IMR-90 (cell line): ENCODE data around the gene TOMM20. TPM values are rescaled to one million over a fixed set of nuclear protein-coding genes. Genes with fewer than 3 reads are reported as not detected.

ENCODE experiments used
- ATAC-seq: fragments of 200-7000 bp; cut with Tn5 transposase; 2 replicates; pipeline ENCODE4 v1.9.1; 2020; ENCODE audit warnings: low read depth, mild to moderate bottlenecking, moderate library complexity
- BruUV-seq: library from RNA; stranded (reverse); fragments of 400-500 nt; replicated peaks from 2 replicates; lab custom pipeline; 2021; lab: Mats Ljungman, UMichigan
- CTCF ChIA-PET: fragments of 300-600 bp; formaldehyde crosslinking; extraction: SDS; loops from one replicate; lab custom pipeline; 2021; ENCODE audit warnings: antibody characterized with exemption; lab: Yijun Ruan, JAX
- POLR2A ChIA-PET: fragments of 300-600 bp; sonication (Branson Sonifier 250); formaldehyde crosslinking; loops from one replicate; lab custom pipeline; 2022; ENCODE audit warnings: antibody characterized with exemption; ENCODE audit not compliant: unreplicated experiment; lab: Charles Lee
- DNase-seq: peaks from one replicate; pipeline ENCODE4 v3.0.0; 2013
- H2AFZ ChIP-seq: replicated peaks from 2 replicates; pipeline ENCODE3; 2013; ENCODE audit warnings: low read length, mild to moderate bottlenecking; ENCODE audit not compliant: poor library complexity
- H2AK5ac ChIP-seq: 2 replicates; pipeline ENCODE4 v1.6.1; 2013; ENCODE audit warnings: low read depth, low read length, inconsistent platforms
- H2AK9ac ChIP-seq: replicated peaks from 2 replicates; pipeline ENCODE3; 2013; ENCODE audit warnings: mild to moderate bottlenecking, low read depth, low read length, moderate library complexity; ENCODE audit not compliant: poor library complexity
- H2BK120ac ChIP-seq: 2 replicates; pipeline ENCODE4 v1.6.1; 2013; ENCODE audit warnings: low read depth, low read length, inconsistent platforms
- H2BK15ac ChIP-seq: 3 replicates; pipeline ENCODE4 v1.6.1; 2013; ENCODE audit warnings: low read depth, low read length, inconsistent platforms
- H2BK20ac ChIP-seq: 2 replicates; pipeline ENCODE4 v1.6.1; 2013; ENCODE audit warnings: low read depth, mild to moderate bottlenecking, inconsistent platforms, low read length, moderate library complexity
- H2BK5ac ChIP-seq: 2 replicates; pipeline ENCODE4 v1.6.1; 2013; ENCODE audit warnings: mild to moderate bottlenecking, low read depth, low read length, inconsistent platforms; ENCODE audit not compliant: poor library complexity, severe bottlenecking
- H3K14ac ChIP-seq: replicated peaks from 2 replicates; pipeline ENCODE4 v1.6.1; 2013; ENCODE audit warnings: low read depth, low read length, inconsistent platforms
- H3K18ac ChIP-seq: 2 replicates; pipeline ENCODE4 v1.6.1; 2013; ENCODE audit warnings: low read depth, low read length, control low read depth
- H3K23ac ChIP-seq: 2 replicates; pipeline ENCODE4 v1.6.1; 2013; ENCODE audit warnings: low read depth, low read length, inconsistent platforms
- H3K27ac ChIP-seq: 2 replicates; pipeline ENCODE4 v1.5.1; 2013; ENCODE audit warnings: mild to moderate bottlenecking, control low read depth, low read length; ENCODE audit not compliant: insufficient read depth
- H3K27me3 ChIP-seq: 2 replicates; pipeline ENCODE4 v1.6.1; 2013; ENCODE audit warnings: low read length; ENCODE audit not compliant: control insufficient read depth, insufficient read depth
- H3K36me3 ChIP-seq: 2 replicates; pipeline ENCODE4 v1.6.1; 2013; ENCODE audit warnings: low read length, mixed read lengths; ENCODE audit not compliant: control insufficient read depth, insufficient read depth
- H3K4ac ChIP-seq: 2 replicates; pipeline ENCODE4 v1.6.1; 2013; ENCODE audit warnings: low read depth, low read length, inconsistent platforms
- H3K4me1 ChIP-seq: 2 replicates; pipeline ENCODE4 v1.6.1; 2013; ENCODE audit warnings: low read length, mixed read lengths; ENCODE audit not compliant: control insufficient read depth, insufficient read depth
- H3K4me2 ChIP-seq: 2 replicates; pipeline ENCODE4 v1.6.1; 2013; ENCODE audit warnings: low read depth, mild to moderate bottlenecking, control low read depth, low read length, moderate library complexity
- H3K4me3 ChIP-seq: 2 replicates; pipeline ENCODE4 v1.5.1; 2013; ENCODE audit warnings: low read depth, mild to moderate bottlenecking, control low read depth, low read length, moderate library complexity; ENCODE audit not compliant: insufficient read depth
- H3K56ac ChIP-seq: 2 replicates; pipeline ENCODE4 v1.6.1; 2013; ENCODE audit warnings: low read length, inconsistent platforms; ENCODE audit not compliant: insufficient read depth; ENCODE audit errors: extremely low read depth
- H3K79me1 ChIP-seq, 2 experiments: 2 replicates each; pipeline ENCODE4 v1.6.1; 2013; ENCODE audit warnings: low read length in 2 of 2, inconsistent platforms in 1 of 2, low read depth in 1 of 2
- H3K9ac ChIP-seq: 2 replicates; pipeline ENCODE4 v1.6.1; 2013; ENCODE audit warnings: low read depth, low read length, control low read depth
- H3K9me1 ChIP-seq: 2 replicates; pipeline ENCODE4 v1.6.1; 2013; ENCODE audit warnings: low read length, inconsistent platforms; ENCODE audit not compliant: insufficient read depth
- H3K9me3 ChIP-seq: 2 replicates; pipeline ENCODE4 v1.6.1; 2013; ENCODE audit warnings: low read length; ENCODE audit not compliant: control insufficient read depth, insufficient read depth
- H4K20me1 ChIP-seq: 2 replicates; pipeline ENCODE4 v1.6.1; 2013; ENCODE audit warnings: low read length, inconsistent platforms; ENCODE audit not compliant: insufficient read depth
- H4K5ac ChIP-seq: 2 replicates; pipeline ENCODE4 v1.6.1; 2013; ENCODE audit warnings: mild to moderate bottlenecking, low read depth, low read length, control low read depth
- H4K8ac ChIP-seq, 2 experiments: 2 replicates each; pipeline ENCODE4 v1.6.1; 2013; ENCODE audit warnings: low read depth in 2 of 2, low read length in 2 of 2, control low read depth in 1 of 2, inconsistent platforms in 1 of 2
- H4K91ac ChIP-seq: 2 replicates; pipeline ENCODE4 v1.6.1; 2013; ENCODE audit warnings: low read depth, low read length, inconsistent platforms; ENCODE audit not compliant: insufficient read depth
- FOS ChIP-seq: fragments of 150-350 bp; IDR thresholded peaks from 2 replicates; pipeline ENCODE4 v1.6.1; 2016; ENCODE audit warnings: low read depth, low read length
- MAFK ChIP-seq: IDR thresholded peaks from 2 replicates; pipeline ENCODE4 v1.6.1; 2012; ENCODE audit warnings: low read depth, low read length, improper control_type of control experiment
- MAZ ChIP-seq: IDR thresholded peaks from 2 replicates; pipeline ENCODE4 v1.6.1; 2012; ENCODE audit warnings: low read depth, mild to moderate bottlenecking, low read length, improper control_type of control experiment, moderate library complexity, borderline replicate concordance
- RCOR1 ChIP-seq: IDR thresholded peaks from 2 replicates; pipeline ENCODE4 v1.6.1; 2012; ENCODE audit warnings: mild to moderate bottlenecking, low read length, improper control_type of control experiment; ENCODE audit not compliant: insufficient replicate concordance
- WGBS, 2 experiments: methylation state at CpG; one replicate each; pipeline versions ENCODE4 v1.1.5 to v1.1.7; 2013; ENCODE audit warnings: missing lambda C conversion rate in 2 of 2; ENCODE audit not compliant: insufficient read length in 1 of 2; ENCODE audit errors: extremely low coverage in 2 of 2; 5-methylcytosine and 5-hydroxymethylcytosine counted together
- dilution Hi-C: fragments of 300-500 bp; cut with HindIII; formaldehyde crosslinking; loops from one replicate; pipeline ENCODE4 v1.14.3; 2018; ENCODE audit warnings: low sequenced_read_pairs; ENCODE audit not compliant: unreplicated experiment
- in situ Hi-C: fragments of 300-500 bp; cut with MboI; formaldehyde crosslinking; loops from 3 replicates; pipeline ENCODE4 v1.14.3; 2019; ENCODE audit warnings: low sequenced_read_pairs, inconsistent platforms, mixed read lengths
- intact Hi-C: fragments of 100-400 bp; cut with micrococcal nuclease; formaldehyde crosslinking; loops from 2 replicates; pipeline ENCODE4 v1.10.0; 2022
- polyA plus RNA-seq, 3 experiments: library from polyadenylated mRNA; depleted of rRNA; stranded (reverse); fragments of >200 nt; gene quantifications; 2 replicates each; pipeline ENCODE4 v1.2.3, GENCODE V29; 2012; ENCODE audit warnings: low replicate concordance in 1 of 3
- total RNA-seq: library from RNA; depleted of rRNA; stranded (reverse); fragments of >200 nt; gene quantifications from 2 replicates; pipeline ENCODE4 v1.2.3, GENCODE V29; 2012

The TOMM20 gene
- total and polyA plus RNA-seq, 2 of the 4 experiments (the other 2 are of a cell fraction) = 75.3 to 84.4 TPM

DNA sequence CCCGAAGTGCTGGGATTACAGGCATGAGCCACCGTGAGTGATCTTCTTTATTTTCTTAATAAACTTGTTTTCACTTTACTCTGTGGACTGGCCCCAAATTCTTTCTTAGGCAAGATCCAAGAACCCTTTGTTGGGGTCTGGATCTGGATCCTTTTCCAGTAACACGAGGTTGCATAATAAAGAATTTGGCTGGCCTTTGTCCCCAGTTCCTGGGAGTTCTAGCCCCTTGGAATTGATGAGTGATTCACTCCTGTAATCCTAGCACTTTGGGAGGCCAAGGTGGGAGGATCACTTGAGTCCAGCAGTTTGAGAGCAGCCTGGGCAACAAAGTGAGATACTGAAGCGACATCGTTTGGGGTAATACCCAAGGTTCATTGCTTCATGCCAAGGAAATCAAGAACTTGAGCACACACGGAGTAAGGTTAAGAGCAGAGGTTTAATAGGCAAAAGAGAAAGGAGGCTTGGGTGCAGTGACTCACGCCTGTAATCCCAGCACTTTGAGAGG, 2.2 kb upstream of the TOMM20 start:
- 100% methylated on average over 2 of the region's 7 CpGs; no CpG with 5 or more reads in 1 of the 2 experiments for WGBS, 2 experiments
- in situ Hi-C loops = no loop called here

More for the DNA sequence above, 2.2 kb upstream of the TOMM20 start:
- Histone ChIP-seq H3K36me3 (peaks cover 18% of the 10 kb centered on the region), H3K14ac (no peak overlapping the region), H2AK9ac (no peak overlapping the region), H2AK5ac (no peak overlapping the region), H3K27ac (no peak overlapping the region), H2BK120ac (no peak overlapping the region), H4K20me1 (peaks cover 23% of the 10 kb centered on the region), H2BK5ac (no peak overlapping the region), H3K9me3 (no peaks in the 10 kb centered on the region), H4K91ac (no peak overlapping the region), H3K4ac (no peak overlapping the region), H2BK15ac (no peak overlapping the region), H3K9ac (no peak overlapping the region), H3K23ac (no peak overlapping the region), H2AFZ (no peak overlapping the region), H3K9me1 (no peaks in the 10 kb centered on the region; the same call in 1 of the 2 replicates), H4K5ac (no peak overlapping the region), H3K79me1 (peaks cover 0 to 10% of the 10 kb centered on the region in 2 experiments; a peak in 2 of 4 replicates), H3K4me2 (no peak overlapping the region), H3K4me1 (0 out of 2 replicates have a peak, but pooled peaks cover 1% of the 10 kb centered on the region), H3K18ac (no peak overlapping the region), H2BK20ac (no peak overlapping the region), H3K4me3 (no peak overlapping the region), H4K8ac (no peak overlapping the region), H3K56ac (no peak overlapping the region), H3K27me3 (no peaks in the 10 kb centered on the region)
- TF ChIP-seq RCOR1 (no peak), FOS (no peak), MAFK (no peak), MAZ (no peak)
- dilution Hi-C loops (no loop called here), intact Hi-C loops (no loop called here)
- BruUV-seq = no TSS peak
- DNase-seq (no peak), ATAC-seq (no peak)
- CTCF ChIA-PET = no interaction called here
- POLR2A ChIA-PET = no interaction called here
